Parathyroid adenoma (tissue), 2 donors: Measurements from ENCODE around the gene TRAK2.
A peak's percentile ranks its signal among the peaks of the same experiment; 100 is the strongest.

Experiments
- H2AFZ ChIP-seq: fragments of 300-600 bp; sonication (generic); one replicate; pipeline ENCODE4 v1.7.0; 2017; ENCODE audit warnings: antibody characterized with exemption, mild to moderate bottlenecking
- H3K27ac ChIP-seq: fragments of 300-600 bp; sonication (generic); one replicate; pipeline ENCODE4 v1.7.0; 2017
- H3K27me3 ChIP-seq: fragments of 300-600 bp; sonication (generic); one replicate; pipeline ENCODE4 v1.7.0; 2017; ENCODE audit warnings: low read length; ENCODE audit not compliant: control insufficient read depth, insufficient read depth
- H3K36me3 ChIP-seq: fragments of 300-600 bp; sonication (generic); one replicate; pipeline ENCODE4 v1.7.0; 2017; ENCODE audit warnings: low read length; ENCODE audit not compliant: control insufficient read depth, insufficient read depth
- H3K4me1 ChIP-seq: fragments of 300-600 bp; sonication (generic); one replicate; pipeline ENCODE4 v1.7.0; 2017; ENCODE audit warnings: control low read depth
- H3K4me2 ChIP-seq: fragments of 300-600 bp; sonication (generic); one replicate; pipeline ENCODE4 v1.7.0; 2017; ENCODE audit warnings: low read length
- H3K4me3 ChIP-seq: fragments of 300-600 bp; sonication (generic); one replicate; pipeline ENCODE4 v1.7.0; 2017; ENCODE audit warnings: low read depth, low read length
- H3K79me2 ChIP-seq: fragments of 300-600 bp; sonication (generic); one replicate; pipeline ENCODE4 v1.7.0; 2017; ENCODE audit warnings: control low read depth
- H3K9ac ChIP-seq: fragments of 300-600 bp; sonication (generic); one replicate; pipeline ENCODE4 v1.7.0; 2017; ENCODE audit warnings: mild to moderate bottlenecking
- H3K9me3 ChIP-seq: fragments of 300-600 bp; sonication (generic); one replicate; pipeline ENCODE4 v1.7.0; 2017; ENCODE audit warnings: low read length; ENCODE audit not compliant: control insufficient read depth
- TF ChIP-seq, protein P1 (sequence below): fragments of 300-600 bp; sonication (generic); IDR thresholded peaks from one replicate; pipeline ENCODE4 v1.7.0; 2017; ENCODE audit warnings: antibody characterized with exemption, mild to moderate bottlenecking
- donor health status: primary hyperparathyroidism.

TRAK2 gene

DNA sequence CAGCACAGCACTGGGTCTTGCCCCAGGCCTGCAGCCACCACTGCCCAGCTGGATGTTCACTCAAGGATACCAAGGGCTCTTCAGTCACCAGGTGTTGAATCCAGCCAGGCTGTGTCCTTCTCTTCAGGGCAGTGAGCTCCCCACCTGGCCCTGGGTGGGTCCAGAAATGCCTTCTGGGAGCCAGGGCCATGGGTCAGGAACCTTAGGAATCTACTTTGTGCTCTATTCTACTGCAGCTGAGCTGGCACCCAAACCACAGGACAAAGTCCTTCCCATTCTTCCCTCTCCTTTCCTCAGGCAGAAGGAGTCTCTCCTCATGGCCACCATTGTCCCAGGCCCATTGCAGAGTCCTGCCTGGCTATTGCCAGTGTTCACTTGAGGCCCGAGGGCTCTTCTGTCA, 13.3 kb upstream of the TRAK2 start:
- no peaks in the 10 kb centered on the region for H3K36me3 ChIP-seq
- no peak overlapping the region for H2AFZ ChIP-seq
- no peak overlapping the region for H3K4me2 ChIP-seq
- H3K9ac ChIP-seq, result no peak overlapping the region
- H3K27me3 ChIP-seq, result no peaks in the 10 kb centered on the region
- no peak overlapping the region for H3K4me3 ChIP-seq
- no peak overlapping the region for H3K27ac ChIP-seq
- H3K79me2 ChIP-seq, result no peaks in the 10 kb centered on the region
- TF ChIP-seq, protein P1, sequence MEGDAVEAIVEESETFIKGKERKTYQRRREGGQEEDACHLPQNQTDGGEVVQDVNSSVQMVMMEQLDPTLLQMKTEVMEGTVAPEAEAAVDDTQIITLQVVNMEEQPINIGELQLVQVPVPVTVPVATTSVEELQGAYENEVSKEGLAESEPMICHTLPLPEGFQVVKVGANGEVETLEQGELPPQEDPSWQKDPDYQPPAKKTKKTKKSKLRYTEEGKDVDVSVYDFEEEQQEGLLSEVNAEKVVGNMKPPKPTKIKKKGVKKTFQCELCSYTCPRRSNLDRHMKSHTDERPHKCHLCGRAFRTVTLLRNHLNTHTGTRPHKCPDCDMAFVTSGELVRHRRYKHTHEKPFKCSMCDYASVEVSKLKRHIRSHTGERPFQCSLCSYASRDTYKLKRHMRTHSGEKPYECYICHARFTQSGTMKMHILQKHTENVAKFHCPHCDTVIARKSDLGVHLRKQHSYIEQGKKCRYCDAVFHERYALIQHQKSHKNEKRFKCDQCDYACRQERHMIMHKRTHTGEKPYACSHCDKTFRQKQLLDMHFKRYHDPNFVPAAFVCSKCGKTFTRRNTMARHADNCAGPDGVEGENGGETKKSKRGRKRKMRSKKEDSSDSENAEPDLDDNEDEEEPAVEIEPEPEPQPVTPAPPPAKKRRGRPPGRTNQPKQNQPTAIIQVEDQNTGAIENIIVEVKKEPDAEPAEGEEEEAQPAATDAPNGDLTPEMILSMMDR, result no peak
- no peaks in the 10 kb centered on the region for H3K9me3 ChIP-seq
- no peaks in the 10 kb centered on the region for H3K4me1 ChIP-seq

DNA sequence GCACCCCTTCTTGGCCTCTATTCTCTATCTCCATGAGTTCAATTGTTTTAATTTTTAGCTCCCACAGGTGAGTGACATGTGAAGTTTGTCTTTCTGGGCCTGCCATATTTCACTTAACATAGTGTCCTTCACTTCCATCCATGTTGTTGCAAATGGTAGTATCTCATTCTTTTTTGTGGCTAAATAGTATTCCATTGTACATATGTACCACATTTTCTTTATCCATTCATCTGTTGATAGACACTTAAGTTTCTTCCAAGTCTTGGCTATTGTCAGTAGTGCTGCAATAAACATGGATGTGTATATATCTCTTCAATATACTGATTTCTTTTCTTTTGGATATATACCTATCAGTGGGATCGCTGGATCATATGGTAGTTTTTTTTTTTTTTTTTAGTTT, 9.3 kb upstream of the TRAK2 start:
- no peaks in the 10 kb centered on the region for H3K27me3 ChIP-seq
- no peaks in the 10 kb centered on the region for H3K79me2 ChIP-seq
- H3K9me3 ChIP-seq, result no peaks in the 10 kb centered on the region
- no peaks in the 10 kb centered on the region for H3K4me1 ChIP-seq
- no peak overlapping the region for H3K27ac ChIP-seq
- H2AFZ ChIP-seq, result no peak overlapping the region
- H3K36me3 ChIP-seq, result no peaks in the 10 kb centered on the region
- TF ChIP-seq, protein P1, result no peak
- no peak overlapping the region for H3K4me2 ChIP-seq
- H3K4me3 ChIP-seq, result no peak overlapping the region
- H3K9ac ChIP-seq, result no peak overlapping the region

DNA sequence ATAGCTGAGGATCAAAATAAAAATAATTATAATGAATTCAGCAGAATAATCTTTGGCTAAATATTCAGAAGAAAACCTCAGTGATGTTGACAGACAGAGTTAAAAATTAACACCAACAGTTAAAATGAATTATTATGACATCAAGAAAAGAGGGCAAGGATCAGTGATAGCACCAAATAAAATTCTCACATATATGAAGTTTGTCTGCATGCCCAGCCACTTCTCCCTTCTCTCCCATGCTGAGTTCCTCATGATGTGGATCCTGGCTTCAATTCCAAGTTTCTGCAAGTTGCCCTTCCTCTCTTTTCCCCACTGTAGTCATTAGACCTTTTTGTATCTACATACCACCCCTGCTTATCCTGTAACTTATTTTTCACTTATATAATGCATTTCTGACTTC, 7.1 kb upstream of the TRAK2 start:
- Histone ChIP-seq H3K4me2 (no peak overlapping the region), H3K9me3 (no peaks in the 10 kb centered on the region), H3K79me2 (no peaks in the 10 kb centered on the region), H2AFZ (no peak overlapping the region), H3K4me3 (no peak overlapping the region), H3K27me3 (no peaks in the 10 kb centered on the region), H3K9ac (no peak overlapping the region), H3K36me3 (no peaks in the 10 kb centered on the region), H3K4me1 (no peaks in the 10 kb centered on the region), H3K27ac (no peak overlapping the region)
- TF ChIP-seq, protein P1, result no peak

DNA sequence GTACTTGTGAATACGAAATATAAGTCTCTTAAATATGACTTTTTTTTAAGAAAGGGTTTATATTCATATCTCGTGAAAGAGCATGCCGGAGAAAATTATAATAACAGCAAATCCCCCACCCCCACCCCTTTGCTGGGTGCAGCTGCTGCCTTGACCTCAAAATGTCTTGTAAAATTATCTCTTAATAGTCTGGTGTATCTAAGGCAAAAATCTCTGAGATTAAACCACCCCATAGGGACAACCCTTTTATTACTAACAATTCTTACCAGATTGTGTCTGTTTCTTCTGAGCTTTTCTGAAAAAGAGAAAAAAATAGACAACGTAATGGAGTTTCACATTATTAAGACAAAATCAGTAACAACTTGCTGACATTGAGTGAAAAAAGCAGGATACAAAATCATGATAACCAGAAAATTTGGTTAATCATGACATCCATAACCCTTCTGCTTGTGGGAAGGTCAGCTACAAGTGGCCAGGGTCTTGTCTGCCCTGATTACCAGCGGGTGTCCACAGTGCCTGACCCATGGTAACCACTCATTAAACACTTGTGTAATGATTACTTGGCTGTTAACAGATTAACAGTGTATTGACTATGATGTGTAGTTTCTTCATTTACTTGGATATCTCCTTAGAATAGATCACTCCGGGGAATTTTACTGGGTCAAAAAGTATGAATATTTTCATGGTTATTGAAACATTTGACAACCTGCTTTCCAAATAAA, 1.8 kb upstream of the TRAK2 start:
- peaks cover 9% of the 10 kb centered on the region for H3K4me1 ChIP-seq
- no peaks in the 10 kb centered on the region for H3K36me3 ChIP-seq
- H3K4me2 ChIP-seq, result peak overlapping the region; percentile 61
- H3K4me3 ChIP-seq, result peak overlapping the region; percentile 89
- no peak overlapping the region for H3K9ac ChIP-seq
- peaks cover 26% of the 10 kb centered on the region for H3K79me2 ChIP-seq
- TF ChIP-seq, protein P1, result no peak
- H3K9me3 ChIP-seq, result no peaks in the 10 kb centered on the region
- H3K27me3 ChIP-seq, result no peaks in the 10 kb centered on the region
- H2AFZ ChIP-seq, result no peak overlapping the region
- no peak overlapping the region for H3K27ac ChIP-seq
